Body of pancreas (tissue), 4 donors: ENCODE data around the gene DERA. TPM values are rescaled to one million over a fixed set of nuclear protein-coding genes. Genes with fewer than 3 reads are reported as not detected.

Experiments used
- ATAC-seq: fragments of 150-250 bp; one replicate; pipeline ENCODE4 v1.9.1; 2016
- DNase-seq, 4 donors: peaks; one replicate each; pipeline ENCODE4 v3.0.0-alpha.2; 2019
- H3K27ac ChIP-seq, 4 donors: fragments of 200-600 bp; sonication (generic); 1 replicate in 3 of 4; 2 replicates in 1 of 4; pipeline versions ENCODE4 v1.5.1 to v1.6.1; 2016 to 2019; ENCODE audit warnings: mild to moderate bottlenecking in 1 of 4, mixed read lengths in 1 of 4, moderate library complexity in 1 of 4
- H3K27me3 ChIP-seq, 2 donors: fragments of 200-600 bp; sonication (generic); one replicate each; pipeline ENCODE4 v1.6.0; 2016; ENCODE audit warnings: mild to moderate bottlenecking in 1 of 2
- H3K36me3 ChIP-seq, 2 donors: fragments of 200-600 bp; sonication (generic); replicated peaks in 1 of 2; 2 replicates each; pipeline ENCODE4 v1.5.1; 2016; ENCODE audit warnings: low read depth in 2 of 2; ENCODE audit not compliant: insufficient read depth in 1 of 2
- H3K4me1 ChIP-seq: fragments of 200-600 bp; sonication (generic); one replicate; pipeline ENCODE4 v1.6.0; 2016
- H3K4me3 ChIP-seq, 2 donors: fragments of 200-600 bp; sonication (generic); 1 replicate in 1 of 2; 2 replicates in 1 of 2; pipeline ENCODE4 v1.5.1; 2016 to 2019
- H3K9me3 ChIP-seq, 3 donors: fragments of 200-600 bp; sonication (generic); 1 replicate in 2 of 3; 2 replicates in 1 of 3; pipeline ENCODE4 v1.5.1; 2016
- CTCF ChIP-seq, 7 experiments: fragments of 450-650 bp in 4 of 7; fragments of 200-600 bp in 3 of 7; sonication (generic) in 3 of 7; IDR thresholded peaks; one replicate each; pipeline ENCODE4 v1.5.1; 2016 to 2019; ENCODE audit warnings: antibody characterized with exemption in 7 of 7
- POLR2A ChIP-seq, 3 donors: fragments of 450-650 bp; IDR thresholded peaks; one replicate each; pipeline ENCODE4 v1.6.1; 2016; ENCODE audit warnings: antibody characterized with exemption in 3 of 3, mild to moderate bottlenecking in 2 of 3
- whole genome bisulfite sequencing, 2 donors: methylation state at CpG; one replicate each; pipeline ENCODE4 v1.1.5; 2017; 5-methylcytosine and 5-hydroxymethylcytosine counted together
- intact Hi-C: fragments of 100-400 bp; cut with DNase I; formaldehyde crosslinking; loops from one replicate; pipeline ENCODE4 v1.15.1; 2023
- total RNA-seq, 2 donors: library from RNA; depleted of rRNA; stranded (reverse); fragments of >200 nt; gene quantifications; one replicate each; pipeline ENCODE4 v1.1.0, GENCODE V29; 2016

The DERA gene
- total RNA-seq, 2 donors from 2014 or later, result 4.9 to 19.7 TPM

- no peak overlapping the region for H3K4me3 ChIP-seq
- H3K27me3 ChIP-seq, result no peaks in the 10 kb centered on the region
- no peaks in the 10 kb centered on the region for H3K36me3 ChIP-seq
- ATAC-seq (no peak), DNase-seq (no peak)
- no peaks in the 10 kb centered on the region for H3K9me3 ChIP-seq
- WGBS, 2 donors, result 11 to 17% methylated on average over 1 of the region's 1 CpG
- H3K27ac ChIP-seq, result no peak overlapping the region
- intact Hi-C loops, result no loop called here
- no peak for TF ChIP-seq CTCF (IDR thresholded peaks at IDR 0.05)
- no peak for TF ChIP-seq POLR2A (IDR thresholded peaks at IDR 0.05)
- H3K4me1 ChIP-seq, result no peaks in the 10 kb centered on the region
Observed at GRCh38 chr12:16076970-16077522, 165.9 kb downstream of the DERA start.

- intact Hi-C loops, result no loop called here
- Histone ChIP-seq H3K36me3 (no peaks in the 10 kb centered on the region), H3K4me1 (no peaks in the 10 kb centered on the region), H3K27ac (no peak overlapping the region), H3K27me3 (no peaks in the 10 kb centered on the region), H3K4me3 (no peak overlapping the region), H3K9me3 (no peaks in the 10 kb centered on the region)
- no peak for TF ChIP-seq CTCF (IDR thresholded peaks at IDR 0.05)
- no peak for TF ChIP-seq POLR2A (IDR thresholded peaks at IDR 0.05)
- ATAC-seq, result no peak
- DNase-seq, result no peak
- 77 to 91% methylated on average over 8 of the region's 8 CpGs for WGBS, 2 donors
Observed at GRCh38 chr12:16086462-16086861, 175.3 kb downstream of the DERA start.

GRCh38 chr12:16086942-16087341, 175.8 kb downstream of the DERA start:
- ATAC-seq (no peak), DNase-seq (no peak)
- Histone ChIP-seq H3K27me3 (no peaks in the 10 kb centered on the region), H3K9me3 (no peaks in the 10 kb centered on the region), H3K27ac (no peak overlapping the region), H3K36me3 (no peaks in the 10 kb centered on the region), H3K4me1 (no peaks in the 10 kb centered on the region), H3K4me3 (no peak overlapping the region)
- intact Hi-C loops, result no loop called here
- 96 to 98% methylated on average over 2 of the region's 2 CpGs for WGBS, 2 donors
- TF ChIP-seq CTCF (IDR thresholded peaks at IDR 0.05) (no peak), POLR2A (IDR thresholded peaks at IDR 0.05) (no peak)

Other genes with a start within 250 kb of the DERA start
- gene EPS8, start 121.9 kb upstream of the DERA start, total RNA-seq, result 10 to 100 TPM; 31.6 to 41.2 TPM
- gene STRAP, start 28.9 kb upstream of the DERA start, total RNA-seq, result 10 to 100 TPM; 24.1 to 28.5 TPM